HCEC 1CT (cell line): ENCODE measurements around the gene CDC123.
"Not testable (repeated sequence)": the region's sequence is repeated elsewhere in the genome, so short reads cannot be mapped to it uniquely, and the experiment has no call there.

ENCODE experiments used
- DNase-seq: peaks from one replicate; pipeline ENCODE4 v3.0.0-alpha.2; 2017

Gene CDC123

GRCh38 chr10:12195603-12196506 lies at the start of gene CDC123, which contains the start of gene NUDT5:
Gene CDC123, plus strand, starts transcription at chr10:12196188. Its CDS starts 58 bp downstream, at chr10:12196246.
Gene NUDT5, minus strand, starts transcription at chr10:12195891. Its CDS starts 9,600 bp downstream, at chr10:12186291.
- DNase-seq, result peak; percentile 90

- DNase-seq, result no peak
Measured at GRCh38 chr10:12150163-12150562, 45.8 kb upstream of the CDC123 start.

GRCh38 chr10:12154516-12154915 lies 41.5 kb upstream of the CDC123 start:
- DNase-seq, result no peak

- DNase-seq, result no peak
Measured at GRCh38 chr10:12156367-12157123, 39.4 kb upstream of the CDC123 start.

- DNase-seq, result no peak
Measured at GRCh38 chr10:12158111-12158510, 37.9 kb upstream of the CDC123 start.

- DNase-seq, result no peak
Measured at GRCh38 chr10:12160664-12161063, 35.3 kb upstream of the CDC123 start.

GRCh38 chr10:12162927-12163326 lies 33.1 kb upstream of the CDC123 start:
- no peak for DNase-seq

- DNase-seq, result no peak
Measured at GRCh38 chr10:12164085-12164484, 31.9 kb upstream of the CDC123 start.

- no peak for DNase-seq
Measured at GRCh38 chr10:12165036-12165435, 31.0 kb upstream of the CDC123 start.

GRCh38 chr10:12165999-12166775 lies 29.8 kb upstream of the CDC123 start:
- DNase-seq, result no peak

- not testable (repeated sequence) for DNase-seq
Measured at GRCh38 chr10:12171512-12171911, 24.5 kb upstream of the CDC123 start.

- peak; percentile 48 for DNase-seq
Measured at GRCh38 chr10:12177642-12178041, 18.3 kb upstream of the CDC123 start.

- DNase-seq, result no peak
Measured at GRCh38 chr10:12179606-12180170, 16.3 kb upstream of the CDC123 start.

- no peak for DNase-seq
Measured at GRCh38 chr10:12180221-12180974, 15.6 kb upstream of the CDC123 start.

GRCh38 chr10:12181065-12181775 lies 14.8 kb upstream of the CDC123 start:
- peak; percentile 15 for DNase-seq

GRCh38 chr10:12184165-12184564 lies 11.8 kb upstream of the CDC123 start:
- no peak for DNase-seq

- DNase-seq, result no peak
Measured at GRCh38 chr10:12186323-12186722, 9.7 kb upstream of the CDC123 start.

- DNase-seq, result no peak
Measured at GRCh38 chr10:12187321-12187905, 8.6 kb upstream of the CDC123 start.

- no peak for DNase-seq
Measured at GRCh38 chr10:12188656-12189055, 7.3 kb upstream of the CDC123 start.

GRCh38 chr10:12189426-12189825 lies 6.6 kb upstream of the CDC123 start:
- no peak for DNase-seq

- DNase-seq, result peak; percentile 35
Measured at GRCh38 chr10:12191715-12192114, 4.3 kb upstream of the CDC123 start.
